HepG2 (cell line): ENCODE data around the gene PISD. TPM values are rescaled to one million over a fixed set of nuclear protein-coding genes. Genes with fewer than 3 reads are reported as not detected.

Source experiments
- ASH2L ChIP-seq: fragments of 300-600, 200-600 bp; sonication (generic); IDR thresholded peaks from 2 replicates; pipeline ENCODE4 v1.7.0; 2017; ENCODE audit warnings: low read depth, mild to moderate bottlenecking, moderate library complexity, mixed read lengths, low read length; ENCODE audit not compliant: insufficient read length
- FOSL2 ChIP-seq: sonication (generic); formaldehyde crosslinking; IDR thresholded peaks from 2 replicates; pipeline ENCODE4 v1.4.0; 2020; ENCODE audit warnings: missing genetic modification reagents
- GABPB1 ChIP-seq: IDR thresholded peaks from 2 replicates; pipeline ENCODE4 v1.6.1; 2016; ENCODE audit warnings: mild to moderate bottlenecking, missing genetic modification reagents, moderate library complexity, missing compliant biosample characterization
- HDAC1 ChIP-seq: sonication (generic); formaldehyde crosslinking; IDR thresholded peaks from 2 replicates; pipeline ENCODE4 v1.5.1; 2020; ENCODE audit warnings: mild to moderate bottlenecking, missing genetic modification reagents
- JUN ChIP-seq: sonication (generic); formaldehyde crosslinking; IDR thresholded peaks from 2 replicates; pipeline ENCODE4 v1.4.0; 2020; ENCODE audit warnings: mild to moderate bottlenecking, missing genetic modification reagents
- KLF12 ChIP-seq: sonication (generic); formaldehyde crosslinking; IDR thresholded peaks from 2 replicates; pipeline ENCODE4 v1.4.0; 2020; ENCODE audit warnings: missing genetic modification reagents, borderline replicate concordance
- NFKB2 ChIP-seq: sonication (generic); formaldehyde crosslinking; IDR thresholded peaks from 2 replicates; pipeline ENCODE4 v1.4.0; 2020; ENCODE audit warnings: missing genetic modification reagents, borderline replicate concordance
- NR2C2 ChIP-seq: sonication (generic); formaldehyde crosslinking; IDR thresholded peaks from 2 replicates; pipeline ENCODE4 v1.4.0; 2020; ENCODE audit warnings: missing genetic modification reagents, mild to moderate bottlenecking, moderate library complexity, borderline replicate concordance
- ONECUT2 ChIP-seq: sonication (generic); formaldehyde crosslinking; IDR thresholded peaks from 2 replicates; pipeline ENCODE4 v1.4.0; 2020; ENCODE audit warnings: missing genetic modification reagents
- PHF20 ChIP-seq: sonication (generic); formaldehyde crosslinking; IDR thresholded peaks from 2 replicates; pipeline ENCODE4 v1.5.0; 2020; ENCODE audit warnings: mild to moderate bottlenecking, missing genetic modification reagents
- RORA ChIP-seq: sonication (generic); formaldehyde crosslinking; IDR thresholded peaks from 2 replicates; pipeline ENCODE4 v1.5.0; 2020; ENCODE audit warnings: mild to moderate bottlenecking, missing genetic modification reagents, moderate library complexity
- SAFB2 ChIP-seq: sonication (generic); formaldehyde crosslinking; IDR thresholded peaks from 2 replicates; pipeline ENCODE4 v1.5.1; 2020; ENCODE audit warnings: missing genetic modification reagents, low read depth, mild to moderate bottlenecking, borderline replicate concordance
- ZBTB8A ChIP-seq: sonication (generic); formaldehyde crosslinking; IDR thresholded peaks from 2 replicates; pipeline ENCODE4 v1.4.0; 2020; ENCODE audit warnings: mild to moderate bottlenecking, low read depth, missing genetic modification reagents, borderline replicate concordance
- ZKSCAN5 ChIP-seq: sonication (generic); formaldehyde crosslinking; IDR thresholded peaks from 2 replicates; pipeline ENCODE4 v1.5.1; 2020; ENCODE audit warnings: mild to moderate bottlenecking, missing genetic modification reagents
- ZNF232 ChIP-seq: sonication (generic); formaldehyde crosslinking; IDR thresholded peaks from 2 replicates; pipeline ENCODE4 v1.4.0; 2020; ENCODE audit warnings: missing genetic modification reagents, borderline replicate concordance
- ZNF253 ChIP-seq: sonication (generic); formaldehyde crosslinking; IDR thresholded peaks from 2 replicates; pipeline ENCODE4 v1.8.0; 2022; ENCODE audit warnings: mild to moderate bottlenecking, missing genetic modification reagents, borderline replicate concordance
- ZNF431 ChIP-seq: sonication (generic); formaldehyde crosslinking; IDR thresholded peaks from 2 replicates; pipeline ENCODE4 v1.9.0; 2022; ENCODE audit warnings: missing genetic modification reagents, low read depth, mild to moderate bottlenecking, borderline replicate concordance
- polyA plus RNA-seq, 8 experiments: library from polyadenylated mRNA; depleted of rRNA in 3 of 8; stranded (reverse) in 7 of 8; unstranded in 1 of 8; fragments of >200 nt; fragmentation: Illumina TruSeq in 4 of 8; extraction: Trizol in 4 of 8; gene quantifications; 2 replicates each; pipeline versions ENCODE4 v1.2.1 to v1.2.3, GENCODE V29; 2011 to 2016; ENCODE audit warnings: low read depth in 4 of 8, missing spikeins in 1 of 8, mixed read lengths in 1 of 8; ENCODE audit not compliant: insufficient read depth in 1 of 8
- total RNA-seq, 5 experiments: library from RNA; depleted of rRNA; stranded (reverse); fragments of >200 nt; fragmentation: Illumina TruSeq; extraction: Trizol; gene quantifications; 2 replicates each; pipeline ENCODE4 v1.2.3, GENCODE V29; 2016; ENCODE audit warnings: low read depth in 1 of 5
- TF ChIP-seq, protein P1 (sequence below): sonication (generic); formaldehyde crosslinking; IDR thresholded peaks from 2 replicates; pipeline ENCODE4 v1.5.0; 2020; ENCODE audit warnings: mild to moderate bottlenecking, missing genetic modification reagents
- TF ChIP-seq, protein P2 (sequence below): sonication (generic); formaldehyde crosslinking; IDR thresholded peaks from 2 replicates; pipeline ENCODE4 v1.4.0; 2020; ENCODE audit warnings: missing genetic modification reagents, borderline replicate concordance
- TF ChIP-seq, protein P3 (sequence below): sonication (generic); formaldehyde crosslinking; IDR thresholded peaks from 2 replicates; pipeline ENCODE4 v1.4.0; 2020; ENCODE audit warnings: missing genetic modification reagents
- TF ChIP-seq, protein P4 (sequence below): sonication (generic); formaldehyde crosslinking; IDR thresholded peaks from 2 replicates; pipeline ENCODE4 v1.4.0; 2020; ENCODE audit warnings: mild to moderate bottlenecking, low read depth, missing genetic modification reagents

Gene PISD
- total and polyA plus RNA-seq, 2 of the 13 experiments (the other 11 are each of a cell fraction or from before 2014, with no cell fraction given): 30.1 to 47.7 TPM

DNA sequence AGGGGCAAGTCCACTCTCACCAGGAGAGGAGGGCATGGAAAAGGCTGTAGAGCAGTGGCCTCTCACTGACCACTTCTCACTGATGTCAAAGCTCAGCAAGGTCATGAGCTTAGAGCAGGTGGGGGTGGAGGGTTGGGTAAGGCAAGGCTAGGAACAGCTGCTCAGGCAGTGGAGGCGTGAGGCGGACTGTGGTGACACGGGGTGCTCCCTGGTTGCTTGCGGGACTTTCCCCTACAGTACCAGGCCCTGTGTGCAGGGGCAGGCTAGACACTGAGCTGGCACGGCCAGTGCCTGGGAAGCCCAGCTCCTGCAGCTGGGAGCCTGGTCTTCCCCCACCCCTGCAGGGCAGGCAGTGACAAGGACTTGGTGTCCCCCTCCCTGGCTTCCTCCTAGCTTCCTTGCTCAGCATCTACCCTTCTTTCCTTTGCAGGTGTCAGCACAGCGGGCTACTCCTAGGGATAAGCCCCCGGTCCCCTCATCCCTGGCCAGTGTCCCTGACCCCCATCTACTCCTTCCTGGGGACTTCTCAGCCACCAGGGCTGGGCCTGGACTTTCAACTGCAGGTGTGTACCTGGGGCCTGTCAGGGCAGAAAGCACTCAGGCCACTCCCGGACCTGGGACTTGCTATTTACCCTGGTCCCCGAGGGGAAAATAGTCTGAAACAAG is 45.6 kb downstream of the PISD start (continued):
- 0 out of 2 replicates have a peak, but pooled peaks have one; percentile 60 for TF ChIP-seq NFKB2 (CRISPR knock-in tag)
- no peak for TF ChIP-seq FOSL2
- TF ChIP-seq RORA: no peak
- no peak for TF ChIP-seq ZNF253
- TF ChIP-seq, protein P1, sequence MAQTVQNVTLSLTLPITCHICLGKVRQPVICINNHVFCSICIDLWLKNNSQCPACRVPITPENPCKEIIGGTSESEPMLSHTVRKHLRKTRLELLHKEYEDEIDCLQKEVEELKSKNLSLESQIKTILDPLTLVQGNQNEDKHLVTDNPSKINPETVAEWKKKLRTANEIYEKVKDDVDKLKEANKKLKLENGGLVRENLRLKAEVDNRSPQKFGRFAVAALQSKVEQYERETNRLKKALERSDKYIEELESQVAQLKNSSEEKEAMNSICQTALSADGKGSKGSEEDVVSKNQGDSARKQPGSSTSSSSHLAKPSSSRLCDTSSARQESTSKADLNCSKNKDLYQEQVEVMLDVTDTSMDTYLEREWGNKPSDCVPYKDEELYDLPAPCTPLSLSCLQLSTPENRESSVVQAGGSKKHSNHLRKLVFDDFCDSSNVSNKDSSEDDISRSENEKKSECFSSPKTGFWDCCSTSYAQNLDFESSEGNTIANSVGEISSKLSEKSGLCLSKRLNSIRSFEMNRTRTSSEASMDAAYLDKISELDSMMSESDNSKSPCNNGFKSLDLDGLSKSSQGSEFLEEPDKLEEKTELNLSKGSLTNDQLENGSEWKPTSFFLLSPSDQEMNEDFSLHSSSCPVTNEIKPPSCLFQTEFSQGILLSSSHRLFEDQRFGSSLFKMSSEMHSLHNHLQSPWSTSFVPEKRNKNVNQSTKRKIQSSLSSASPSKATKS (CRISPR knock-in tag): no peak
- no peak for TF ChIP-seq ASH2L
- no peak for TF ChIP-seq ZKSCAN5 (CRISPR knock-in tag)
- no peak; the same call in 1 of the 2 replicates for TF ChIP-seq GABPB1
- no peak for TF ChIP-seq ONECUT2 (CRISPR knock-in tag)
- TF ChIP-seq ZNF431 (CRISPR knock-in tag): no peak
- TF ChIP-seq SAFB2 (CRISPR knock-in tag): no peak
- TF ChIP-seq, protein P2, sequence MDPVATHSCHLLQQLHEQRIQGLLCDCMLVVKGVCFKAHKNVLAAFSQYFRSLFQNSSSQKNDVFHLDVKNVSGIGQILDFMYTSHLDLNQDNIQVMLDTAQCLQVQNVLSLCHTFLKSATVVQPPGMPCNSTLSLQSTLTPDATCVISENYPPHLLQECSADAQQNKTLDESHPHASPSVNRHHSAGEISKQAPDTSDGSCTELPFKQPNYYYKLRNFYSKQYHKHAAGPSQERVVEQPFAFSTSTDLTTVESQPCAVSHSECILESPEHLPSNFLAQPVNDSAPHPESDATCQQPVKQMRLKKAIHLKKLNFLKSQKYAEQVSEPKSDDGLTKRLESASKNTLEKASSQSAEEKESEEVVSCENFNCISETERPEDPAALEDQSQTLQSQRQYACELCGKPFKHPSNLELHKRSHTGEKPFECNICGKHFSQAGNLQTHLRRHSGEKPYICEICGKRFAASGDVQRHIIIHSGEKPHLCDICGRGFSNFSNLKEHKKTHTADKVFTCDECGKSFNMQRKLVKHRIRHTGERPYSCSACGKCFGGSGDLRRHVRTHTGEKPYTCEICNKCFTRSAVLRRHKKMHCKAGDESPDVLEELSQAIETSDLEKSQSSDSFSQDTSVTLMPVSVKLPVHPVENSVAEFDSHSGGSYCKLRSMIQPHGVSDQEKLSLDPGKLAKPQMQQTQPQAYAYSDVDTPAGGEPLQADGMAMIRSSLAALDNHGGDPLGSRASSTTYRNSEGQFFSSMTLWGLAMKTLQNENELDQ: no peak
- peak; percentile 33; the same call in 1 of the 2 replicates for TF ChIP-seq HDAC1 (CRISPR knock-in tag)
- TF ChIP-seq, protein P3, sequence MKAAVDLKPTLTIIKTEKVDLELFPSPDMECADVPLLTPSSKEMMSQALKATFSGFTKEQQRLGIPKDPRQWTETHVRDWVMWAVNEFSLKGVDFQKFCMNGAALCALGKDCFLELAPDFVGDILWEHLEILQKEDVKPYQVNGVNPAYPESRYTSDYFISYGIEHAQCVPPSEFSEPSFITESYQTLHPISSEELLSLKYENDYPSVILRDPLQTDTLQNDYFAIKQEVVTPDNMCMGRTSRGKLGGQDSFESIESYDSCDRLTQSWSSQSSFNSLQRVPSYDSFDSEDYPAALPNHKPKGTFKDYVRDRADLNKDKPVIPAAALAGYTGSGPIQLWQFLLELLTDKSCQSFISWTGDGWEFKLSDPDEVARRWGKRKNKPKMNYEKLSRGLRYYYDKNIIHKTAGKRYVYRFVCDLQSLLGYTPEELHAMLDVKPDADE (CRISPR knock-in tag): no peak
- no peak for TF ChIP-seq JUN (CRISPR knock-in tag)
- no peak for TF ChIP-seq ZBTB8A
- TF ChIP-seq KLF12 (CRISPR knock-in tag): no peak
- TF ChIP-seq PHF20 (CRISPR knock-in tag): no peak
- TF ChIP-seq, protein P4, sequence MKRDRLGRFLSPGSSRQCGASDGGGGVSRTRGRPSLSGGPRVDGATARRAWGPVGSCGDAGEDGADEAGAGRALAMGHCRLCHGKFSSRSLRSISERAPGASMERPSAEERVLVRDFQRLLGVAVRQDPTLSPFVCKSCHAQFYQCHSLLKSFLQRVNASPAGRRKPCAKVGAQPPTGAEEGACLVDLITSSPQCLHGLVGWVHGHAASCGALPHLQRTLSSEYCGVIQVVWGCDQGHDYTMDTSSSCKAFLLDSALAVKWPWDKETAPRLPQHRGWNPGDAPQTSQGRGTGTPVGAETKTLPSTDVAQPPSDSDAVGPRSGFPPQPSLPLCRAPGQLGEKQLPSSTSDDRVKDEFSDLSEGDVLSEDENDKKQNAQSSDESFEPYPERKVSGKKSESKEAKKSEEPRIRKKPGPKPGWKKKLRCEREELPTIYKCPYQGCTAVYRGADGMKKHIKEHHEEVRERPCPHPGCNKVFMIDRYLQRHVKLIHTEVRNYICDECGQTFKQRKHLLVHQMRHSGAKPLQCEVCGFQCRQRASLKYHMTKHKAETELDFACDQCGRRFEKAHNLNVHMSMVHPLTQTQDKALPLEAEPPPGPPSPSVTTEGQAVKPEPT (CRISPR knock-in tag): no peak
- no peak for TF ChIP-seq ZNF232 (CRISPR knock-in tag)
- peak; percentile 17; the same call in 1 of the 2 replicates for TF ChIP-seq NR2C2 (CRISPR knock-in tag)
